GM12878 (cell line): ENCODE data around the gene USPL1. TPM values are rescaled to one million over a fixed set of nuclear protein-coding genes. Genes with fewer than 3 reads are reported as not detected.

Source experiments
- ATAC-seq: fragments of 200-7000 bp; cut with Tn5 transposase; 3 replicates; pipeline ENCODE4 v1.9.1; 2020; ENCODE audit warnings: mild to moderate bottlenecking, moderate library complexity
- BruUV-seq: library from RNA; stranded (reverse); fragments of 400-500 nt; replicated peaks from 2 replicates; lab custom pipeline; 2021; lab: Mats Ljungman, UMichigan
- CTCF ChIA-PET: fragments of 300-600 bp; sonication (Branson Sonifier 250); formaldehyde crosslinking; extraction: SDS; loops from one replicate; lab custom pipeline; 2021; ENCODE audit warnings: inconsistent platforms; lab: Yijun Ruan, JAX
- POLR2A ChIA-PET: fragments of 350-600 bp; formaldehyde crosslinking; extraction: SDS; loops from one replicate; lab custom pipeline; 2021; ENCODE audit warnings: inconsistent platforms; lab: Charles Lee
- RAD21 ChIA-PET: fragments of 300-600 bp; sonication (Branson Sonifier 250); formaldehyde crosslinking; loops from one replicate; lab custom pipeline; 2023; ENCODE audit warnings: antibody characterized with exemption; ENCODE audit not compliant: unreplicated experiment; lab: Charles Lee
- SMC1A ChIA-PET: fragments of 300-600 bp; sonication (Branson Sonifier 250); formaldehyde crosslinking; loops from one replicate; lab custom pipeline; 2023; ENCODE audit not compliant: unreplicated experiment, uncharacterized antibody; lab: Charles Lee
- DNase-seq: peaks from one replicate; pipeline ENCODE4 v3.0.0-alpha.2; 2011; ENCODE audit warnings: low read depth, low spot score
- FAIRE-seq: peaks from 3 replicates; lab custom pipeline; 2011; peaks lifted over from hg19 to GRCh38; lab: Jason Lieb, UNC
- H2AFZ ChIP-seq: 2 replicates; pipeline ENCODE4 v1.6.0; 2011; ENCODE audit warnings: low read depth, low read length, control low read depth; ENCODE audit not compliant: control insufficient read depth
- H3K27ac ChIP-seq: 2 replicates; pipeline ENCODE4 v1.5.1; 2011; ENCODE audit warnings: control low read depth; ENCODE audit not compliant: control insufficient read depth, insufficient read depth
- H3K27me3 ChIP-seq, 2 experiments: replicated peaks in 1 of 2; 2 replicates each; pipeline versions ENCODE4 v1.6.0 to v1.6.1; 2011; ENCODE audit warnings: low read length in 1 of 2; ENCODE audit not compliant: control insufficient read depth in 2 of 2, insufficient read depth in 2 of 2
- H3K36me3 ChIP-seq, 2 experiments: 2 replicates each; pipeline ENCODE4 v1.5.1; 2011; ENCODE audit warnings: low read length in 1 of 2; ENCODE audit not compliant: control insufficient read depth in 2 of 2, insufficient read depth in 2 of 2
- H3K4me1 ChIP-seq: 2 replicates; pipeline ENCODE4 v1.6.1; 2011; ENCODE audit warnings: mild to moderate bottlenecking, low read length, moderate library complexity, mixed read lengths; ENCODE audit not compliant: control insufficient read depth, insufficient read depth
- H3K4me2 ChIP-seq: 2 replicates; pipeline ENCODE4 v1.6.0; 2011; ENCODE audit warnings: control low read depth; ENCODE audit not compliant: control insufficient read depth, insufficient read depth
- H3K4me3 ChIP-seq: fragments of 200-600 bp; sonication (generic); 2 replicates; pipeline ENCODE4 v1.5.1; 2016
- H3K79me2 ChIP-seq: 2 replicates; pipeline ENCODE4 v1.6.0; 2011; ENCODE audit warnings: low read length; ENCODE audit not compliant: control insufficient read depth, insufficient read depth
- H3K9ac ChIP-seq: 2 replicates; pipeline ENCODE4 v1.8.0; 2011; ENCODE audit warnings: low read length, control low read depth, mixed read lengths; ENCODE audit not compliant: control insufficient read depth, insufficient read depth
- H3K9me3 ChIP-seq: replicated peaks from 3 replicates; pipeline ENCODE4 v1.5.1; 2011; ENCODE audit warnings: mild to moderate bottlenecking, low read length; ENCODE audit not compliant: control insufficient read depth, insufficient read depth
- H4K20me1 ChIP-seq: 2 replicates; pipeline ENCODE4 v1.6.0; 2011; ENCODE audit not compliant: control insufficient read depth, insufficient read depth
- BRCA1 ChIP-seq: IDR thresholded peaks from 2 replicates; pipeline ENCODE4 v1.6.1; 2011; ENCODE audit warnings: low read depth, low read length, improper control_type of control experiment
- EGR1 ChIP-seq, 2 experiments: IDR thresholded peaks; 1 replicate in 1 of 2; 2 replicates in 1 of 2; pipeline ENCODE4 v1.6.1; 2011 to 2012; ENCODE audit warnings: low read depth in 2 of 2, low read length in 2 of 2, borderline replicate concordance in 1 of 2, mild to moderate bottlenecking in 1 of 2, moderate library complexity in 1 of 2
- GATAD2B ChIP-seq: fragments of 450-650 bp; conservative IDR thresholded peaks from 2 replicates; pipeline ENCODE4 v1.6.1; 2017; ENCODE audit warnings: low read depth, mild to moderate bottlenecking, moderate library complexity
- IRF4 ChIP-seq: IDR thresholded peaks from 2 replicates; pipeline ENCODE4 v1.6.1; 2011; ENCODE audit warnings: low read depth, low read length
- KAT2A ChIP-seq: conservative IDR thresholded peaks from 2 replicates; pipeline ENCODE4 v1.6.1; 2011; ENCODE audit warnings: low read depth, low read length; ENCODE audit not compliant: control insufficient read depth
- MTA3 ChIP-seq: IDR thresholded peaks from 2 replicates; pipeline ENCODE4 v1.6.1; 2012; ENCODE audit warnings: low read length, inconsistent platforms, borderline replicate concordance
- NFXL1 ChIP-seq: fragments of 450-650 bp; IDR thresholded peaks from 2 replicates; pipeline ENCODE4 v1.6.1; 2017; ENCODE audit warnings: antibody characterized with exemption, mild to moderate bottlenecking, borderline replicate concordance
- NR2C1 ChIP-seq: fragments of 450-650 bp; IDR thresholded peaks from 2 replicates; pipeline ENCODE4 v1.6.1; 2017; ENCODE audit warnings: antibody characterized with exemption, mild to moderate bottlenecking, moderate library complexity
- POLR2AphosphoS2 ChIP-seq: IDR thresholded peaks from 2 replicates; pipeline ENCODE4 v1.6.1; 2011; ENCODE audit warnings: low read depth, mild to moderate bottlenecking, low read length, improper control_type of control experiment, moderate library complexity
- POU2F2 ChIP-seq: IDR thresholded peaks from 3 replicates; pipeline ENCODE4 v1.6.1; 2011; ENCODE audit warnings: low read depth, mild to moderate bottlenecking, low read length, borderline replicate concordance
- RFX5 ChIP-seq: IDR thresholded peaks from 2 replicates; pipeline ENCODE4 v1.6.1; 2011; ENCODE audit warnings: low read depth, low read length, improper control_type of control experiment
- SP1 ChIP-seq: IDR thresholded peaks from one replicate; pipeline ENCODE4 v1.6.1; 2011; ENCODE audit warnings: low read depth, low read length
- SPI1 ChIP-seq: IDR thresholded peaks from 2 replicates; pipeline ENCODE4 v1.6.1; 2011; ENCODE audit warnings: low read depth, mild to moderate bottlenecking, low read length, moderate library complexity, borderline replicate concordance; ENCODE audit not compliant: insufficient read depth
- TCF3 ChIP-seq: IDR thresholded peaks from 2 replicates; pipeline ENCODE4 v1.6.1; 2012; ENCODE audit warnings: low read depth, mild to moderate bottlenecking, low read length, borderline replicate concordance; ENCODE audit not compliant: insufficient read depth
- YY1 ChIP-seq: IDR thresholded peaks from 2 replicates; pipeline ENCODE4 v1.6.1; 2011; ENCODE audit warnings: low read depth, mild to moderate bottlenecking, low read length
- WGBS: methylation state at CpG from one replicate; pipeline ENCODE4 v1.1.6; 2016; ENCODE audit warnings: low lambda C conversion rate; ENCODE audit not compliant: insufficient replicate concordance, insufficient coverage; ENCODE audit errors: missing lambda C conversion rate; 5-methylcytosine and 5-hydroxymethylcytosine counted together
- in situ Hi-C: fragments of 300-500 bp; cut with MboI; formaldehyde crosslinking; loops from 9 replicates; pipeline ENCODE4 v1.14.3; 2018; ENCODE audit warnings: mixed read lengths
- intact Hi-C: fragments of 100-400 bp; cut with micrococcal nuclease; formaldehyde crosslinking; loops from one replicate; pipeline ENCODE4 v1.14.2; 2022; ENCODE audit not compliant: unreplicated experiment
- polyA plus RNA-seq, 11 experiments: library from polyadenylated mRNA; depleted of rRNA in 4 of 11; unstranded in 6 of 11; stranded (reverse) in 5 of 11; fragments of >200 nt; fragmentation: Nextera tagmentation in 4 of 11; fragmentation: Illumina TruSeq in 1 of 11; extraction: Ambion mirVana in 4 of 11; extraction: Trizol in 1 of 11; gene quantifications; 1 replicate in 1 of 11; 2 replicates in 10 of 11; pipeline versions ENCODE4 v1.2.1 to v1.2.3, GENCODE V29; 2011 to 2016; ENCODE audit warnings: inconsistent platforms in 2 of 11, missing spikeins in 2 of 11, low read depth in 1 of 11
- total RNA-seq, 4 experiments: library from RNA; depleted of rRNA in 3 of 4; stranded (reverse); fragments of >200 nt in 3 of 4; fragmentation: Illumina TruSeq in 1 of 4; extraction: Trizol in 1 of 4; gene quantifications; 2 replicates each; pipeline versions ENCODE4 v1.2.1 to v1.2.3, GENCODE V29; 2013 to 2021
- TF ChIP-seq, protein P1 (sequence below): IDR thresholded peaks from 2 replicates; pipeline ENCODE4 v1.6.1; 2011; ENCODE audit warnings: borderline replicate concordance, low read depth, mild to moderate bottlenecking, moderate library complexity, low read length; ENCODE audit not compliant: insufficient read depth, poor library complexity, severe bottlenecking

The USPL1 gene
- total and polyA plus RNA-seq, 10 of the 15 experiments (the other 5 are each of a cell fraction or from before 2014, with no cell fraction given), result 7.9 to 23.2 (median 15.8) TPM

DNA sequence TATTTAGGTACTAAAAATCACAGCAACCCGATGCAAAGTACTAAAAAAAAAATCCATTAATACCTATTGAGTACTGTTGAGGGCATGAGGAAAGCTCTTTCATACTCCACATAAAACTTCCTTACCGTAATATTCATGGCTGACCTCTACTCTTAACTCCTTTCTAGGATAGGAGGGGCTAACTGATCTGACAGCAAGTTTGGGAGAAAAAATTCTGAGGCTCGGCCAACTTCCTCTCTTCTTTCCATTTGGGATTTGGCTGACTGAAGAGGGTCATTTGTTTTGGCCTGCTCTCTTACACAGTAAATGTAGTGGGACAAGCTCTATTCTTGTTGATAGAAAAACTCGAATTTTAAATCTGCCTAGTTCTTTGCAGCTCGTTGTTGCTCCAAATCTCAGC is 9.4 kb upstream of the USPL1 start:
- ChIA-PET SMC1A (interaction anchor here (0.7 to 4.3 kb wide), 6 partner anchors 8 to 159 kb away, joined by 3 to 24 read pairs (median 4); partner anchors contain the start of gene USPL1), CTCF (interaction anchor here (1.1 to 2.5 kb wide), 4 partner anchors 12 to 476 kb away, joined by 3 to 12 read pairs (median 3); no protein-coding TSS in a partner anchor), RAD21 (interaction anchor here (0.8 to 1.7 kb wide), 5 partner anchors 9 to 22 kb away, joined by 3 to 4 read pairs (median 3); partner anchors contain the start of gene USPL1), POLR2A (interaction anchor here (0.7 to 3.8 kb wide), 3 partner anchors 9 to 132 kb away, joined by 4 to 17 read pairs (median 4); partner anchors contain the start of gene USPL1)
- WGBS, result 58% methylated on average over 5 of the region's 5 CpGs
- Histone ChIP-seq H3K9ac (no peak overlapping the region), H2AFZ (no peak overlapping the region), H3K36me3 (no peaks in the 10 kb centered on the region), H3K79me2 (no peaks in the 10 kb centered on the region), H3K4me1 (peaks cover 20% of the 10 kb centered on the region), H3K4me3 (no peak overlapping the region), H3K4me2 (peak overlapping the region; percentile 34; the same call in 1 of the 2 replicates), H4K20me1 (no peaks in the 10 kb centered on the region), H3K27ac (no peak overlapping the region), H3K27me3 (no peaks in the 10 kb centered on the region), H3K9me3 (no peaks in the 10 kb centered on the region)
- intact Hi-C loops, result no loop called here
- in situ Hi-C loops, result no loop called here
- no peak for DNase-seq
- no peak for FAIRE-seq
- TF ChIP-seq TCF3 (no peak), MTA3 (0 out of 2 replicates have a peak, but pooled peaks have one; percentile 5)
- no peak for ATAC-seq
- BruUV-seq, result no TSS peak

- no peak overlapping the region for H3K4me3 ChIP-seq
- ChIA-PET SMC1A (interaction anchor here (0.6 to 1.1 kb wide), 3 partner anchors 25 to 62 kb away, joined by 3 to 5 read pairs (median 3); no protein-coding TSS in a partner anchor), CTCF (interaction anchor here (1.0 to 1.1 kb wide), 2 partner anchors 27 to 126 kb away, joined by 3 read pairs; no protein-coding TSS in a partner anchor), RAD21 (no interaction called here), POLR2A (no interaction called here)
- in situ Hi-C loops, result no loop called here
- ATAC-seq (peak; percentile 10; the same call in 2 of the 3 replicates), DNase-seq (no peak), FAIRE-seq (peak; percentile 23)
- H3K27ac ChIP-seq, result no peak overlapping the region
- peaks cover 25% of the 10 kb centered on the region for H3K4me1 ChIP-seq
- peak overlapping the region; percentile 23; the same call in 1 of the 2 replicates for H3K4me2 ChIP-seq
- no peak overlapping the region for H2AFZ ChIP-seq
- intact Hi-C loops, result no loop called here
- H3K9ac ChIP-seq, result no peak overlapping the region
- no peaks in the 10 kb centered on the region for H3K27me3 ChIP-seq
- H4K20me1 ChIP-seq, result no peaks in the 10 kb centered on the region
- H3K79me2 ChIP-seq, result peaks cover 12% of the 10 kb centered on the region
- H3K9me3 ChIP-seq, result no peaks in the 10 kb centered on the region
- BruUV-seq, result no TSS peak
- H3K36me3 ChIP-seq, result no peaks in the 10 kb centered on the region
- no peak for TF ChIP-seq EGR1 (IDR thresholded peaks at IDR 0.05; ENCODE audit: borderline replicate concordance in 1 of 2, low read depth in 2 of 2, low read length in 2 of 2)
- no peak for TF ChIP-seq IRF4
- no peak for TF ChIP-seq SP1
- no peak for TF ChIP-seq YY1
- TF ChIP-seq KAT2A, result no peak
- TF ChIP-seq, protein P1, sequence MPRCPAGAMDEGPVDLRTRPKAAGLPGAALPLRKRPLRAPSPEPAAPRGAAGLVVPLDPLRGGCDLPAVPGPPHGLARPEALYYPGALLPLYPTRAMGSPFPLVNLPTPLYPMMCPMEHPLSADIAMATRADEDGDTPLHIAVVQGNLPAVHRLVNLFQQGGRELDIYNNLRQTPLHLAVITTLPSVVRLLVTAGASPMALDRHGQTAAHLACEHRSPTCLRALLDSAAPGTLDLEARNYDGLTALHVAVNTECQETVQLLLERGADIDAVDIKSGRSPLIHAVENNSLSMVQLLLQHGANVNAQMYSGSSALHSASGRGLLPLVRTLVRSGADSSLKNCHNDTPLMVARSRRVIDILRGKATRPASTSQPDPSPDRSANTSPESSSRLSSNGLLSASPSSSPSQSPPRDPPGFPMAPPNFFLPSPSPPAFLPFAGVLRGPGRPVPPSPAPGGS, result no peak
- TF ChIP-seq SPI1, result no peak
- TF ChIP-seq RFX5, result no peak
- no peak for TF ChIP-seq NFXL1
- TF ChIP-seq BRCA1, result no peak
- no peak for TF ChIP-seq NR2C1
- TF ChIP-seq POU2F2, result no peak
- no peak for TF ChIP-seq POLR2AphosphoS2
- no peak for TF ChIP-seq GATAD2B
Observed at GRCh38 chr13:30610311-30610710, 7.4 kb upstream of the USPL1 start.
